Thymus (tissue), 14 donors: ENCODE data around the gene PSMB1. TPM values are rescaled to one million over a fixed set of nuclear protein-coding genes. Genes with fewer than 3 reads are reported as not detected.

Experiments
- DNase-seq, 9 donors: peaks; one replicate each; pipeline ENCODE4 v3.0.0-alpha.2; 2013; ENCODE audit warnings: low spot score in 9 of 9, low read depth in 6 of 9, missing footprints in 1 of 9
- H3K27ac ChIP-seq, 2 donors: one replicate each; pipeline ENCODE4 v1.5.1; 2013; ENCODE audit warnings: control low read depth in 1 of 2, low read depth in 1 of 2, low read length in 1 of 2, mild to moderate bottlenecking in 1 of 2, moderate library complexity in 1 of 2
- H3K27me3 ChIP-seq, 2 donors: one replicate each; pipeline ENCODE4 v1.5.1; 2013; ENCODE audit warnings: low read length in 1 of 2; ENCODE audit not compliant: control insufficient read depth in 2 of 2, insufficient read depth in 1 of 2
- H3K36me3 ChIP-seq, 2 donors: one replicate each; pipeline ENCODE4 v1.5.1; 2013; ENCODE audit warnings: low read length in 1 of 2, mild to moderate bottlenecking in 1 of 2, moderate library complexity in 1 of 2; ENCODE audit not compliant: control insufficient read depth in 2 of 2, insufficient read depth in 2 of 2
- H3K4me1 ChIP-seq, 2 donors: one replicate each; pipeline ENCODE4 v1.5.1; 2013; ENCODE audit warnings: low read length in 2 of 2; ENCODE audit not compliant: control insufficient read depth in 2 of 2, insufficient read depth in 2 of 2
- H3K4me3 ChIP-seq, 2 donors: one replicate each; pipeline ENCODE4 v1.5.1; 2013; ENCODE audit warnings: low read length in 2 of 2, control low read depth in 1 of 2, mild to moderate bottlenecking in 1 of 2
- H3K9me3 ChIP-seq, 2 donors: one replicate each; pipeline ENCODE4 v1.5.1; 2013; ENCODE audit warnings: low read length in 1 of 2, mild to moderate bottlenecking in 1 of 2; ENCODE audit not compliant: control insufficient read depth in 2 of 2, insufficient read depth in 1 of 2
- WGBS: extraction: QIAGEN DNeasy Blood & Tissue Kit; methylation state at CpG from one replicate; pipeline ENCODE4 v1.1.7; 2013; 5-methylcytosine and 5-hydroxymethylcytosine counted together
- long read RNA-seq, 10 donors: transcript quantifications; one replicate each; lab custom pipeline, GENCODE V29; 2026
- polyA plus RNA-seq: library from polyadenylated mRNA; stranded (reverse); fragments of 200-250 nt; gene quantifications from one replicate; pipeline ENCODE4 v1.2.3, GENCODE V29; 2013
- total RNA-seq: library from RNA; stranded (reverse); fragments of 120-200 nt; gene quantifications from one replicate; pipeline ENCODE4 v1.2.4, GENCODE V29; 2013
- donor health status: healthy.

The PSMB1 gene
- total RNA-seq (232 TPM), polyA plus RNA-seq (289 TPM)
- long read RNA-seq, donor 1, transcript PSMB1-201 (6 exons, 928 nt) = major isoform, 11 of 13 reads
- long read RNA-seq, donor 1, partial matches to known transcripts = 0 of 13 reads
- long read RNA-seq, donor 1, other reads (novel, unspliced or antisense) = 0 of 13 reads
- long read RNA-seq, donor 2 = 0 reads
- long read RNA-seq, donor 3, transcript PSMB1-202 (5 exons, 1,939 nt) = minor isoform, 22 of 342 reads
- long read RNA-seq, donor 3, transcript PSMB1-201 (6 exons, 928 nt) = major isoform, 229 of 342 reads
- long read RNA-seq, donor 3, partial matches to known transcripts = 91 of 342 reads
- long read RNA-seq, donor 3, other reads (novel, unspliced or antisense) = 0 of 342 reads
- long read RNA-seq, donor 4, transcript PSMB1-201 (6 exons, 928 nt) = major isoform, 45 of 64 reads
- long read RNA-seq, donor 4, transcript PSMB1-202 (5 exons, 1,939 nt) = minor isoform, 7 of 64 reads
- long read RNA-seq, donor 4, partial matches to known transcripts = 7 of 64 reads
- long read RNA-seq, donor 4, other reads (novel, unspliced or antisense) = 5 of 64 reads
- long read RNA-seq, donor 5, transcript PSMB1-201 (6 exons, 928 nt) = major isoform, 260 of 322 reads
- long read RNA-seq, donor 5, transcript PSMB1-202 (5 exons, 1,939 nt) = minor isoform, 14 of 322 reads
- long read RNA-seq, donor 5, partial matches to known transcripts = 32 of 322 reads
- long read RNA-seq, donor 5, other reads (novel, unspliced or antisense) = 16 of 322 reads
- long read RNA-seq, donor 6, transcript PSMB1-202 (5 exons, 1,939 nt) = minor isoform, 10 of 138 reads
- long read RNA-seq, donor 6, transcript PSMB1-201 (6 exons, 928 nt) = major isoform, 101 of 138 reads
- long read RNA-seq, donor 6, partial matches to known transcripts = 14 of 138 reads
- long read RNA-seq, donor 6, other reads (novel, unspliced or antisense) = 13 of 138 reads
- long read RNA-seq, donor 7, transcript PSMB1-201 (6 exons, 928 nt) = major isoform, 130 of 170 reads
- long read RNA-seq, donor 7, transcript PSMB1-202 (5 exons, 1,939 nt) = minor isoform, 12 of 170 reads
- long read RNA-seq, donor 7, partial matches to known transcripts = 13 of 170 reads
- long read RNA-seq, donor 7, other reads (novel, unspliced or antisense) = 15 of 170 reads
- long read RNA-seq, donor 8, transcript PSMB1-201 (6 exons, 928 nt) = major isoform, 51 of 65 reads
- long read RNA-seq, donor 8, transcript PSMB1-202 (5 exons, 1,939 nt) = minor isoform, 8 of 65 reads
- long read RNA-seq, donor 8, partial matches to known transcripts = 0 of 65 reads
- long read RNA-seq, donor 8, other reads (novel, unspliced or antisense) = 6 of 65 reads
- long read RNA-seq, donor 9, transcript PSMB1-202 (5 exons, 1,939 nt) = minor isoform, 6 of 115 reads
- long read RNA-seq, donor 9, transcript PSMB1-201 (6 exons, 928 nt) = major isoform, 82 of 115 reads
- long read RNA-seq, donor 9, partial matches to known transcripts = 17 of 115 reads
- long read RNA-seq, donor 9, other reads (novel, unspliced or antisense) = 10 of 115 reads
- long read RNA-seq, donor 10, transcript PSMB1-201 (6 exons, 928 nt) = major isoform, 98 of 112 reads
- long read RNA-seq, donor 10, partial matches to known transcripts = 0 of 112 reads
- long read RNA-seq, donor 10, other reads (novel, unspliced or antisense) = 12 of 112 reads

DNA sequence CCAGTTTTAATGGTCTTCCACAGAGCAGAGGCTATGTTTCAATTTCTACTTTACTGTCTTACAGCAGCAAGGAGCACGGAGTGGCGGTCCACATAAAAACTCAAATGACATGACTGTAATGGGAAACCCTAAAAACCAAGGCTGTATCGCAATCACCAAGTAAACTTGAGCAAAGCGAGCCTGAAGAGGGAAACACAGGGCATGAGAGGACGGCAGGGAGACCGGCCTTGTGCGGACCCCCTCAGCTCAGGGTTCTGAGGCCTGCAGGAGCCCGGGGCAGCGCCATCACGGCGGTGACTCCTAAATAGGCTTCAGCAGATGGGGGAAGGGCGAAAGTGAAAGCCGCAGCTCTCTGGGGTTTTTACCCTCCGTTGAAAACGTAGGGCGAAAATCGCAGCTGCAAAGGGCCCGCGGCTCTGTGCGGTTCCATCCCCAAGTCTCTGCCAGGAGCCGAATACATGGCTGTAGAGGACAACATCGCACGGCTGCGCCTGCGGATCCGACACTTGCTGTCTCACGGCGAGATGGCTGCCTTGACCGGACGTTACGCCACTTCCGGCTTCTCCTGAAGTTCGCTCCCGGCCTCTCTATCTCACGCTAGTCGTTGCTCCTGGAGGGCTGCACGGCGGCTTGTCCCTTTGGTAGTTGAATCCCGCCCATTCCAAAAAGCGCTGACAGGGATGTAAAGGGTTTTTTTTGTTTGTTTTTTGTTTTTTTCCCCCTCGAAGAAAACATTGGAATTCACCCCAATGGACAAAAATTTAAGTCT lies at the start of gene PSMB1:
Gene PSMB1 (minus strand): TSS at position 543 of the 769 bp plus-strand sequence. CDS start 65 bp downstream, at position 478.
- Histone ChIP-seq H3K4me1 (peaks cover 14 to 15% of the 10 kb centered on the region in 2 donors), H3K4me3 (peak within 1 kb of the TSS; percentile 81 to 87), H3K27me3 (no peaks in the 10 kb centered on the region), H3K36me3 (peaks cover 3 to 22% of the 10 kb centered on the region in 2 donors), H3K9me3 (no peaks in the 10 kb centered on the region), H3K27ac (peak within 1 kb of the TSS; percentile 96 to 98)
- WGBS = under 1% methylated on average over 41 of the region's 41 CpGs
- peak; percentile 72 to 93 (median 86) for DNase-seq

DNA sequence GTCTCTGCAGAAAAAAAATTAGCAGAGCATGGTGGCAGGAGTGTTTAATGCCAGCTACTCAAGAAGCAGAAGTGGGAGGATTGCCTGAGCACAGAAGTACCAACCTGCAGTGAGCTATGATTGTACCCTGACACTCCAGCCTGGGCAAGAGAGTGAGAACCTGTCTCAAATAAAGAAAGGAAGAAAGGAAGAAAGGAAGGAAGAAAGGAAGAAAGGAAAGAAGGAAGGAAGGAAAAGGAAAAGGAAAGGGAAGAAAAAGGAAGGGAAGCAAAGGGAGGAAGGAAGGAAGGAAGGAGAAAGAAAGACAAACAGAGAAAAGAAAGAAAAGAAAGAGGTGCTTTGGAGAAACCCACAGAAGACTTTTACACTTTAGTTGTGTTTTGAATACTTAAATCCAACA lies 44.2 kb upstream of the PSMB1 start:
- Histone ChIP-seq H3K36me3 (no peaks in the 10 kb centered on the region), H3K9me3 (no peaks in the 10 kb centered on the region), H3K4me1 (no peaks in the 10 kb centered on the region), H3K27me3 (no peaks in the 10 kb centered on the region), H3K4me3 (no peak overlapping the region), H3K27ac (no peak overlapping the region)
- no peak for DNase-seq

DNA sequence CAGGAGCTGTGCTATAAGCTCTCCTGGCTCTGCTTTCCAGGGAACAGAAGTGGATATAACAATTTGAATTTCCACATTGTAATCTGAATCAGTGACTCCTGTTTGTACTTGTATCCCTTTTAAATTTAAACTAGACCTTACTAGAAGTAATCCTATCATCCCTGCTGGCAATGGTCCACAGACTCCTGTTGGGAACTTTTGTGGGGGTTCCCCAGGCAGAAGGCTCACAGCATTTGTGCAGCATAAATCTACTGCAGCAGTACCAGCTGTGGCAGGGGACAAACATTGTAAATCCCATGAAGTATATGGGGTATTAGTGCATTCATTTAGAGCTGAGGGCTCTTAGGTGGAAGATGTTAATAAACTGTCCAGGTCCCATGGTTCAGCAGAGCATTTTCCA lies 43.3 kb upstream of the PSMB1 start:
- peak in 2 of 9 donors; percentile 3 to 18 for DNase-seq
- H3K4me3 ChIP-seq = no peak overlapping the region
- H3K4me1 ChIP-seq = no peaks in the 10 kb centered on the region
- H3K36me3 ChIP-seq = no peaks in the 10 kb centered on the region
- H3K27me3 ChIP-seq = no peaks in the 10 kb centered on the region
- H3K9me3 ChIP-seq = no peaks in the 10 kb centered on the region
- H3K27ac ChIP-seq = no peak overlapping the region

DNA sequence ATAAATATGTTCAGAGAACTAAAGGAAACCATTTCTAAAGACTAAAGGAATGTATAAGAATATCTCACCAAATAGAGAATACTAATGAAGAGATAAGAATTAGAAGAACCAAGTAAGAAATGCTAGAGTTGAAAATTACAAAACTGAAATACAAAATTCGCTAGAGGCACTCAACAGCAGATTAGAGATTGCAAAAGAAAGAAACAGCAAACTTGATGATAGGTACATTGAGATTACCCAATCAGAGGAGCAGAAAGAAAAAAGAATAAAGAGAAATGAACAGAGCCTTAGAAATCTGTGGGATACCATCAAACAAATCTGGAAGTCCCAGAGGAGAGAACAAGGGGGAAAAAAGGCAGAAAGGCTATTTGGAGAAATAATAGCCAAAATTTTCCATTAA lies 37.6 kb upstream of the PSMB1 start:
- 97% methylated on average over 1 of the region's 1 CpG for WGBS
- Histone ChIP-seq H3K4me3 (no peak overlapping the region), H3K4me1 (no peaks in the 10 kb centered on the region), H3K27me3 (no peaks in the 10 kb centered on the region), H3K36me3 (no peaks in the 10 kb centered on the region), H3K9me3 (peaks cover 0 to 2% of the 10 kb centered on the region in 2 donors), H3K27ac (no peak overlapping the region)
- no peak for DNase-seq

DNA sequence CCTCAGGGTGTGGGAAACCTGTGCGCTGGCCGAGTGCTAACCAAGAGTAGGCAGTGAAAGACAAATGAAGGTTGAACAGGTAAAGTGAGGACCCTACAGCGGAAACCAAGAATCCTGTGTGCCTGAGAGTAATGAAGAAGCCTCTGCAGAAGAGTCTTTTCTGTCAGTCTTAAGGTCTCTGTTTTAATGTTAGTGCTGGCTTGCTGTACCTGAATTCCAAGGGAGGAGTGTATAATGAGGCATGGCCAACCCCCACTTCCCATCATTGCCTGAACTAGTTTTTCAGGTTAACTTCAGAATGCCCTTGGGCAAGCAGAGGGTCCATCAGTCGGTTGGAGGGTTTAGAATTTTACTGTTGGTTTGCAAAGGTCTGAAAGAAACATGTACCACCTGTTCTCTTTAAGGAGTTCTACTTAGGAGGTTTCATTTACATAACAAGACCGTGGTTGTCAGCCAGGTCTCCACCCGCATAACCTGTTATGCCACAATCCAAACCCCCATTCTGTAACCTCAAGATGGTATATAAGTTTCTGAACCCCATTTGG lies 31.9 kb upstream of the PSMB1 start:
- Histone ChIP-seq H3K36me3 (peaks cover 12 to 18% of the 10 kb centered on the region in 2 donors), H3K4me3 (peak overlapping the region; percentile 79 to 80), H3K9me3 (no peaks in the 10 kb centered on the region), H3K4me1 (peaks cover 3 to 10% of the 10 kb centered on the region in 2 donors), H3K27ac (peak overlapping the region; percentile 81 to 91), H3K27me3 (no peaks in the 10 kb centered on the region)
- DNase-seq = no peak
- WGBS = 11% methylated on average over 6 of the region's 6 CpGs

DNA sequence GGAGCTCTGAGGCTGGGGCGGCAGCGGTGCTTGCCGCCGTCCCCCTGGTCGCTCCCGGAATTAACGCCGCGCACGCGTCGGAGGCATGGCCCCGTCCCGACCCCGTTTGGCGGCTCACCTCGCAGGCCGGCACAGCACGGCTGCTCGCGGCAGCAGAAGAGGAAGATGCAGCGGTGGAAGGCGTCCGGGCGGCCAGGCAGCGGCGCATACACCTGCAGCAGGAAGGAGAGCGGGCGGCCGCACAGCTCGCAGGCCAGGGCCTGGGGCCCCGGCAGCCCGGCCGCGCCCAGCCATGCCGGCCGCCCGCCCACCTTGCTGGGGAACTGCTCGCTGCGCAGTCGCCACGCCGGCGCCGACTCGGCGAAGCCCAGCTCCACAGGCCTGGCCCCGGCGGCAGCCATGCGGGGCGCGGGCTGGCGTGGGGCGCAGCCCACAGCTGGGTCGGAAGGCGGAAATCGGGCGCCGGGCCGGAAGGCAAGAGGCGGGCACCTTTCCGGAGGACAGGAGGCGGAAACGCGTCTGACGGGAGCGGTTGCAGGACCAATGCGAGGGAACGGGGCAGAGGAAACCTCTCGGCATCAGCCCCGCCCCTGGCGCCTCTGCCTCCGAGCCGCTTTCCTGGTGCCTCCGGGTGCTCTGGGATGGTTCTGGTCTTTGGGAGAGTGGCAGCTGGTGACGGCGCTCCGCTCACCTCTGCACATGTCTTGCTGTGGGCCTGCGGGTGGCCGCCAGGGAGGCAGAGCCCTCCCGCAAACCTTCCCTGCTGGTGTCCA lies 31.3 kb upstream of the PSMB1 start, which contains the start of gene PDCD2:
Gene PDCD2 (minus strand): TSS at position 457 of the 773 bp plus-strand sequence. CDS start 56 bp downstream, at position 401.
- peak; percentile 70 to 94 (median 87) for DNase-seq
- Histone ChIP-seq H3K4me3 (peak within 1 kb of the TSS; percentile 79 to 80), H3K36me3 (peaks cover 12 to 25% of the 10 kb centered on the region in 2 donors), H3K27me3 (no peaks in the 10 kb centered on the region), H3K27ac (peak within 1 kb of the TSS; percentile 81 to 91), H3K9me3 (no peaks in the 10 kb centered on the region), H3K4me1 (peaks cover 3 to 10% of the 10 kb centered on the region in 2 donors)
- under 1% methylated on average over 81 of the region's 81 CpGs for WGBS

DNA sequence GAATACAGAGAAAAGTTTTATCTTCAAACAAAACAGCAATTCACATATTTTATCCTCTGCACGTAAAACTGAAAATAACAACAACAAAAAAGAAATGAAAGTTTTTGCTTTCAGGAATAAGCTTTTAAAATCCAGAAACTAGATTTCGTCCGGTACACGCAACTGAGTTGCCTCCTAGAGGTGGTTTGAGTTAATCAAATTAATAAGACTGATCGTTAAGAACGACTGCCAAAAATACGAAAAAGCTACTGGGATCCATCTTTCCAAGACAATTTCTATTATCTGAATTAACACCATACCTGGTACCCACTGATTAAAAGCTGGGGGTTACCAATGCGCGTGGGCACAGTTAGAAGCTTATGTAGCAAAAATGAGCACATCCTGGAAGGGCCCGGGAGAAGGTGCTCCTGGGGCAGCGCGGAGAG lies 30.7 kb upstream of the PSMB1 start:
- Histone ChIP-seq H3K36me3 (peaks cover 12 to 29% of the 10 kb centered on the region in 2 donors), H3K9me3 (no peaks in the 10 kb centered on the region), H3K27me3 (no peaks in the 10 kb centered on the region), H3K4me1 (peaks cover 3 to 10% of the 10 kb centered on the region in 2 donors), H3K4me3 (peak overlapping the region; percentile 78 to 80), H3K27ac (peak overlapping the region; percentile 80 to 91)
- WGBS = 2% methylated on average over 12 of the region's 12 CpGs
- DNase-seq = peak in 1 of 9 donors; percentile 19
